Heart left ventricle (tissue), 13 donors: ENCODE measurements around the gene CLEC16A.

Experiments used
- CTCF ChIP-seq, 12 donors: fragments of 200-600 bp; sonication (generic) in 4 of 12; IDR thresholded peaks; one replicate each; pipeline versions ENCODE4 v1.5.0 to v1.8.0; 2018 to 2022; ENCODE audit warnings: antibody characterized with exemption in 12 of 12, mild to moderate bottlenecking in 5 of 12
- POLR2A ChIP-seq, 2 donors: fragments of 450-650 bp; IDR thresholded peaks; one replicate each; pipeline ENCODE4 v1.6.1; 2017; ENCODE audit warnings: antibody characterized with exemption in 2 of 2, mild to moderate bottlenecking in 2 of 2, moderate library complexity in 2 of 2
- donor health status: ischemic (EF 13 %, LVEDD 7.1; RV severe dilation, severe dysfunction).
- donor health status: DM: no; HTN: yes; CAD: no.
- donor health status: DM: no; HTN: no; CAD: no.
- donor health status: ischemic (EF 25% LVEDD 6.9; RV normal size, moderate dysfunction).
- donor health status: ischemic (EF 25% LVEDD 5.7; RV mildly dilated, moderate dysfunction).
- donor health status: ischemic (EF 35%, LVEDD 5.7; RV mildly dilated, moderate dysfunction).
- donor health status: nonischemic (EF 11% LVEDD 7.7; RV severe dilation, severe dysfunction).
- donor health status: DM: yes; HTN: yes; CAD: no.
- donor health status: PGD.
- donor health status: ischemic (EF 29% LVEDD 5.4; RV normal size, mild dysfunction).
- donor health status: nonischemic (EF 23%, LVEDD 6.1; RV moderate dilation, normal function).

- TF ChIP-seq POLR2A (IDR thresholded peaks at IDR 0.05) (no peak), CTCF (IDR thresholded peaks at IDR 0.05) (no peak)
These were observed 200.9 kb downstream of the CLEC16A start for GRCh38 chr16:11145173-11145818.
